Measurements from ENCODE around the gene MAU2. TPM values are rescaled to one million over a fixed set of nuclear protein-coding genes. Genes with fewer than 3 reads are reported as not detected.

The MAU2 gene
- total and polyA plus RNA-seq, 7 experiments from 2014 or later: 16.5 to 170 (median 136) TPM

DNA sequence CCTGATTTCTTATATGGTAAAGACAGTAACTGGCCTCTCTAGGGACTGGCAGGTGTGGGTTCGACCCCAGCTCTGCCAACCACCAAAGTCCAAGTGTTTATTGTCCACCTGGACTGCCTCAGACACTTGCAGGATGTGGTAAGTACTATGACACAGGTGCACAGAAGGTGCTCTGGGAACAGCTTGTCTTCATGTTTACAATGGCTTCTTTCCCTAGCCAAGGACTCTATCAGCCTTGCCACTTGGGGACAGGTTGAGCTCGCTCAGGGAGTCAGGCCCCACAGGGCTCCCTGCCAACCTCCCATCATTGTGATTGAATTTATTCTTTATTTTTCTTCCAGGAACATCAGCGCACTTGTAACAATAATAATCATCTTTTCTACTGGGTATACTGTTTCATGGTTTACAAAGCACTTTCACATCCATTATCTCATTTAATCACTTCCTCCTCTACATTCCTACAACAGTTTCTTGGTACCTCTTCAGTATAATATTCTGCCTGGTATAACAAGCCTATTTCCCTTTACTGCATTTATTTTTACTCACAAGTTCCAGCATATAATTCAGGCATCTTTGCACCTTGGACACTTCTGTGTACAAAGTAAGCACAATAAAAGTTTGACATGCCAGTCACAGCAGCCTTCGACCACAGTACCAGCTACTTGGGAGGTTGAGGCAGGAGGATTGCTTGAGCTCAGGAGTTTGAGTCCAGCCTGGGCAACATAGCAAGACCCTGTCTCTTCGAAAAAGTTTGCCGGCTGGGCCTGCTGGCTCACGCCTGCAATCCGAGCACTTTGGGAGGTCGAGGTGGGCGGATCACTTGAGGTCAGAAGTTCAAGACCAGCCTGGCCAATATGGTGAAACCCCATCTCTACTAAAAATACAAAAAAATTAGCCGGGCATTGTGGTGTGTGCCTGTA is 60.6 kb downstream of the MAU2 start:
- Mint-ChIP-seq H3K9me3 (peaks cover 0 to 2% (median 0%) of the 10 kb centered on the region in 11 donors), H3K4me3 (peak overlapping the region in 1 of 10 donors; percentile 5), H3K4me1 (peaks cover 0 to 10% (median 3%) of the 10 kb centered on the region in 7 donors), H3K27me3 (no peaks in the 10 kb centered on the region), H3K27ac (no peak overlapping the region), H3K36me3 (no peaks in the 10 kb centered on the region)
- H3K4me3 ChIP-seq (ENCODE audit: low read length): no peak overlapping the region
- ATAC-seq (no peak), DNase-seq (no peak)
- H3K27me3 ChIP-seq (ENCODE audit: control insufficient read depth in 2 of 2, insufficient read depth in 2 of 2, low read length in 2 of 2): no peaks in the 10 kb centered on the region
- no peak overlapping the region for H3K27ac ChIP-seq (ENCODE audit: low read depth, low read length)
- POLR2A ChIA-PET: interaction anchor here (1.1 to 1.5 kb wide), 2 partner anchors 26 to 71 kb away, joined by 3 read pairs; no protein-coding TSS in a partner anchor
- intact Hi-C loops (cut with micrococcal nuclease): no loop called here
- H3K4me1 ChIP-seq (ENCODE audit: control insufficient read depth in 2 of 2, insufficient read depth in 2 of 2, low read length in 2 of 2): peaks cover 4 to 6% of the 10 kb centered on the region in 2 donors
- H3K36me3 ChIP-seq (ENCODE audit: control insufficient read depth in 2 of 3, insufficient read depth in 3 of 3, low read length in 3 of 3): no peaks in the 10 kb centered on the region
- no peaks in the 10 kb centered on the region for H3K9me3 ChIP-seq (ENCODE audit: control insufficient read depth in 2 of 3, low read length in 3 of 3)
- CTCF ChIA-PET: interaction anchor here (1.4 kb wide), 1 partner anchor 109 kb away, joined by 4 read pairs; no protein-coding TSS in a partner anchor

GRCh38 chr19:19382118-19382517 is 61.5 kb downstream of the MAU2 start:
- ChIA-PET POLR2A (interaction anchor here (0.6 to 1.5 kb wide), 3 partner anchors 70 to 436 kb away, joined by 3 to 6 read pairs (median 4); no protein-coding TSS in a partner anchor), CTCF (interaction anchor here (0.6 kb wide), 1 partner anchor 12 kb away, joined by 4 read pairs; no protein-coding TSS in a partner anchor)
- Mint-ChIP-seq H3K27ac (peak overlapping the region in 1 of 9 donors; percentile 26), H3K4me3 (peak overlapping the region in 2 of 10 donors; percentile 18 to 46), H3K27me3 (no peaks in the 10 kb centered on the region), H3K4me1 (peaks cover 5 to 14% (median 10%) of the 10 kb centered on the region in 7 donors), H3K36me3 (peaks cover 0 to under 1% (median 0%) of the 10 kb centered on the region in 5 donors), H3K9me3 (peaks cover 0 to 2% (median 0%) of the 10 kb centered on the region in 11 donors)
- DNase-seq (no peak), ATAC-seq (no peak)
- Histone ChIP-seq H3K27ac (ENCODE audit: low read depth, low read length) (no peak overlapping the region), H3K9me3 (ENCODE audit: control insufficient read depth in 2 of 3, low read length in 3 of 3) (no peaks in the 10 kb centered on the region), H3K4me1 (ENCODE audit: control insufficient read depth in 2 of 2, insufficient read depth in 2 of 2, low read length in 2 of 2) (peaks cover 11 to 13% of the 10 kb centered on the region in 2 donors), H3K36me3 (ENCODE audit: control insufficient read depth in 2 of 3, insufficient read depth in 3 of 3, low read length in 3 of 3) (no peaks in the 10 kb centered on the region), H3K4me3 (ENCODE audit: low read length) (no peak overlapping the region), H3K27me3 (ENCODE audit: control insufficient read depth in 2 of 2, insufficient read depth in 2 of 2, low read length in 2 of 2) (no peaks in the 10 kb centered on the region)
- intact Hi-C loops (cut with micrococcal nuclease): no loop called here

GRCh38 chr19:19384486-19384885 is 63.9 kb downstream of the MAU2 start:
- ChIA-PET POLR2A (interaction anchor here (1.4 to 2.3 kb wide), 9 partner anchors 9 to 105 kb away, joined by 3 to 12 read pairs (median 7); partner anchors contain the start of gene GATAD2A), CTCF (interaction anchor here (1.1 kb wide), 1 partner anchor 18 kb away, joined by 3 read pairs; no protein-coding TSS in a partner anchor)
- no peaks in the 10 kb centered on the region for H3K9me3 ChIP-seq (ENCODE audit: control insufficient read depth in 2 of 3, low read length in 3 of 3)
- peak overlapping the region in 2 of 9 donors; percentile 5 to 94 for H3K27ac Mint-ChIP-seq
- no peaks in the 10 kb centered on the region for H3K27me3 Mint-ChIP-seq
- ATAC-seq (no peak), DNase-seq (no peak)
- H3K9me3 Mint-ChIP-seq: no peaks in the 10 kb centered on the region
- peak overlapping the region; percentile 81 for H3K4me3 ChIP-seq (ENCODE audit: low read length)
- H3K27me3 ChIP-seq (ENCODE audit: control insufficient read depth in 2 of 2, insufficient read depth in 2 of 2, low read length in 2 of 2): no peaks in the 10 kb centered on the region
- peaks cover 29 to 34% of the 10 kb centered on the region in 2 donors for H3K4me1 ChIP-seq (ENCODE audit: control insufficient read depth in 2 of 2, insufficient read depth in 2 of 2, low read length in 2 of 2)
- no peaks in the 10 kb centered on the region for H3K36me3 ChIP-seq (ENCODE audit: control insufficient read depth in 2 of 3, insufficient read depth in 3 of 3, low read length in 3 of 3)
- intact Hi-C loops (cut with micrococcal nuclease): no loop called here
- peak overlapping the region; percentile 88 for H3K27ac ChIP-seq (ENCODE audit: low read depth, low read length)
- peaks cover 0 to 3% (median 0%) of the 10 kb centered on the region in 5 donors for H3K36me3 Mint-ChIP-seq
- peak overlapping the region in 9 of 10 donors; percentile 68 to 99 (median 94) for H3K4me3 Mint-ChIP-seq
- H3K4me1 Mint-ChIP-seq: peaks cover 28 to 38% (median 34%) of the 10 kb centered on the region in 7 donors

- peak; percentile 93 for ATAC-seq
- POLR2A ChIA-PET: interaction anchor here (0.6 to 2.3 kb wide), 14 partner anchors 10 to 480 kb away, joined by 3 to 12 read pairs (median 4); partner anchors contain the start of genes GATAD2A, NDUFA13, TSSK6 and ZNF253
- CTCF ChIA-PET: interaction anchor here (1.1 to 1.2 kb wide), 2 partner anchors 19 to 22 kb away, joined by 3 to 4 read pairs; no protein-coding TSS in a partner anchor
- peaks cover 37 to 46% (median 42%) of the 10 kb centered on the region in 7 donors for H3K4me1 Mint-ChIP-seq
- Histone ChIP-seq H3K4me3 (ENCODE audit: low read length) (peak overlapping the region; percentile 81), H3K9me3 (ENCODE audit: control insufficient read depth in 2 of 3, low read length in 3 of 3) (no peaks in the 10 kb centered on the region), H3K4me1 (ENCODE audit: control insufficient read depth in 2 of 2, insufficient read depth in 2 of 2, low read length in 2 of 2) (peaks cover 29 to 42% of the 10 kb centered on the region in 2 donors), H3K27me3 (ENCODE audit: control insufficient read depth in 2 of 2, insufficient read depth in 2 of 2, low read length in 2 of 2) (no peaks in the 10 kb centered on the region), H3K36me3 (ENCODE audit: control insufficient read depth in 2 of 3, insufficient read depth in 3 of 3, low read length in 3 of 3) (no peaks in the 10 kb centered on the region), H3K27ac (ENCODE audit: low read depth, low read length) (peak overlapping the region; percentile 88)
- DNase-seq: peak; percentile 95 to 100 (median 99)
- H3K36me3 Mint-ChIP-seq: peaks cover 0 to 5% (median 0%) of the 10 kb centered on the region in 5 donors
- no peaks in the 10 kb centered on the region for H3K27me3 Mint-ChIP-seq
- H3K4me3 Mint-ChIP-seq: peak overlapping the region; percentile 89 to 99 (median 94)
- H3K9me3 Mint-ChIP-seq: no peaks in the 10 kb centered on the region
- intact Hi-C loops (cut with micrococcal nuclease): loop anchor here (1.0 to 5.0 kb wide), 11 partner anchors 10 to 277 kb away; partner anchors contain the start of genes GATAD2A (in 2 of the 2), MAU2 (in 2 of the 2), SUGP1 (in 2 of the 2) and ATP13A1 (in 1 of the 2)
- peak overlapping the region; percentile 25 to 96 (median 93) for H3K27ac Mint-ChIP-seq
Measured at GRCh38 chr19:19385131-19385895, 64.7 kb downstream of the MAU2 start.

DNA sequence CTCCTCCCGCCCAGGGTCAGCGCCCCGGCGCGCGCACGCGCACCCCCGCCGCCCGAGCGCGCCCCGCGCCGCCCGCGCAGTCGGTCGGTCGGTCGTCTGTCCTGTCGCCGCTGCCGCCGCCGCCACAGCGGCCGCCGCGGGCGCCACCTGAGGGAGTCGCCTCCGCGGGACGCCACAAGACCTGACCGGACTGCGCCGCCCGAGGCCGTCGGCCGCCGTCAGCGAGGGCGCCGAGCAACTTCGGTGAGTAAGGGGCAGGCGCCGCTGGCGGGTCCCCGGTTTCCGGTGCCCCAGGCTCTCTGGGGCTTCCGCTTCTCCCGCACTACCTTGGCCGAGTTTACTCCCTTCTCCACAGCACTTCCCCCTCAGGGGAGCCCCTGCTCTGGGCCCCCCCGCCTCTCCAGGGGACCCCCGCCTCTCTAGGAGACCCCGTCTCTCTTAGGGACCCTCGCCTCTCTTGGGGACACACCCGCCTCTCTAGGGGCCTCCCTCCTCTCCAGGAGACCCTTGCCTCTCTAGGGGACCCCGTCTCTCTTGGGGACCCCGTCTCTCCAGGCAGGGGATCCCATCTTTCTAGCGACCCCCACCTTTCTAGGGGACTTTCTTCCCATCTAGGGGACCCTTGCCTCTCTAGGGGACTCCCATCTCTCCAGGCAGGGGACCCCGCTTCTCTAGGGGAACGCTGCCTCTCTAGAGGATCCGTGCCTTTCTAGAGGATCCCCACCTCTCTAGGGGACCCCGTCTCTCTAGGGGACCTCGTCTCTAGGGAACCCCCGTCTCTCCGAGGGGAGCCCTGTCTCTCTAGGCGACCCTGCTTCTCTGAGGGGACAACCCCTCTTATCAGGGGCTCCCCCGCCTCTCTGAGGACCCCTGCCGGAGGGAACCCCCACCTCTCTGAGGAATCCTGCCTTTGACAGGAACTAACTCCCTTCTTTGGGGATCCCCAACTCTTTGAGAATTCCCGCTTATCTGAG is 65.6 kb downstream of the MAU2 start:
- H3K27ac Mint-ChIP-seq: peak overlapping the region; percentile 88 to 97 (median 93)
- H3K27me3 ChIP-seq (ENCODE audit: control insufficient read depth in 2 of 2, insufficient read depth in 2 of 2, low read length in 2 of 2): no peaks in the 10 kb centered on the region
- ChIA-PET CTCF (interaction anchor here (1.2 kb wide), 1 partner anchor 21 kb away, joined by 4 read pairs; no protein-coding TSS in a partner anchor), POLR2A (interaction anchor here (0.6 to 2.3 kb wide), 13 partner anchors 10 to 479 kb away, joined by 3 to 12 read pairs (median 4); partner anchors contain the start of genes GATAD2A, NDUFA13, TSSK6 and ZNF253)
- H3K9me3 Mint-ChIP-seq: no peaks in the 10 kb centered on the region
- peak overlapping the region; percentile 88 for H3K27ac ChIP-seq (ENCODE audit: low read depth, low read length)
- H3K4me1 ChIP-seq (ENCODE audit: control insufficient read depth in 2 of 2, insufficient read depth in 2 of 2, low read length in 2 of 2): peaks cover 29 to 50% of the 10 kb centered on the region in 2 donors
- intact Hi-C loops (cut with micrococcal nuclease): loop anchor here (1.0 to 5.0 kb wide), 11 partner anchors 9 to 276 kb away; partner anchors contain the start of genes GATAD2A (in 2 of the 2), MAU2 (in 2 of the 2), SUGP1 (in 2 of the 2) and ATP13A1 (in 1 of the 2)
- H3K27me3 Mint-ChIP-seq: no peaks in the 10 kb centered on the region
- H3K36me3 ChIP-seq (ENCODE audit: control insufficient read depth in 2 of 3, insufficient read depth in 3 of 3, low read length in 3 of 3): no peaks in the 10 kb centered on the region
- H3K4me1 Mint-ChIP-seq: peaks cover 43 to 55% (median 50%) of the 10 kb centered on the region in 7 donors
- DNase-seq (peak in 5 of 9 donors; percentile 18 to 67 (median 28)), ATAC-seq (peak; percentile 7)
- peak overlapping the region; percentile 86 for H3K4me3 ChIP-seq (ENCODE audit: low read length)
- H3K9me3 ChIP-seq (ENCODE audit: control insufficient read depth in 2 of 3, low read length in 3 of 3): no peaks in the 10 kb centered on the region
- peak overlapping the region; percentile 91 to 99 (median 94) for H3K4me3 Mint-ChIP-seq
- peaks cover 0 to 10% (median 0%) of the 10 kb centered on the region in 5 donors for H3K36me3 Mint-ChIP-seq

Data from naive thymus-derived CD4-positive, alpha-beta T cell (primary cell).